Pons (tissue), 1 donor: Measurements from ENCODE around the gene HK2.
"Not testable (repeated sequence)": the region's sequence is repeated elsewhere in the genome, so short reads cannot be mapped to it uniquely, and the experiment has no call there.

Experiments
- DNase-seq: peaks from one replicate; pipeline ENCODE4 v3.0.0-alpha.2; 2016; ENCODE audit warnings: low spot score

Gene HK2

GRCh38 chr2:74877376-74877775, 43.4 kb downstream of the HK2 start:
- no peak for DNase-seq

- no peak for DNase-seq
These were observed 44.0 kb downstream of the HK2 start for GRCh38 chr2:74877781-74878433.

GRCh38 chr2:74878551-74878950, 44.6 kb downstream of the HK2 start:
- no peak for DNase-seq

- DNase-seq = no peak
These were observed 46.3 kb downstream of the HK2 start for GRCh38 chr2:74880054-74880728.

- no peak for DNase-seq
These were observed 47.2 kb downstream of the HK2 start for GRCh38 chr2:74881176-74881575.

GRCh38 chr2:74881626-74882298, 47.8 kb downstream of the HK2 start:
- DNase-seq = no peak

GRCh38 chr2:74882299-74882687, 48.4 kb downstream of the HK2 start:
- DNase-seq = no peak

GRCh38 chr2:74883011-74883410, 49.1 kb downstream of the HK2 start:
- no peak for DNase-seq

- no peak for DNase-seq
These were observed 50.3 kb downstream of the HK2 start for GRCh38 chr2:74884118-74884762.

- DNase-seq = no peak
These were observed 50.9 kb downstream of the HK2 start for GRCh38 chr2:74884866-74885265.

GRCh38 chr2:74886251-74886650, 52.3 kb downstream of the HK2 start:
- DNase-seq = no peak

GRCh38 chr2:74886811-74887210, 52.9 kb downstream of the HK2 start:
- no peak for DNase-seq

- DNase-seq = no peak
These were observed 53.6 kb downstream of the HK2 start for GRCh38 chr2:74887445-74887951.

- peak; percentile 19 for DNase-seq
These were observed 54.2 kb downstream of the HK2 start for GRCh38 chr2:74887960-74888700.

- DNase-seq = no peak
These were observed 55.2 kb downstream of the HK2 start for GRCh38 chr2:74889159-74889558.

GRCh38 chr2:74890711-74891110, 56.8 kb downstream of the HK2 start:
- DNase-seq = no peak

- DNase-seq = no peak
These were observed 57.3 kb downstream of the HK2 start for GRCh38 chr2:74891136-74891764.

GRCh38 chr2:74891816-74892215, 57.9 kb downstream of the HK2 start:
- DNase-seq = not testable (repeated sequence)

GRCh38 chr2:74892609-74893008, 58.7 kb downstream of the HK2 start:
- no peak for DNase-seq

- no peak for DNase-seq
These were observed 59.4 kb downstream of the HK2 start for GRCh38 chr2:74893332-74893731.

GRCh38 chr2:74894272-74894981, 60.5 kb downstream of the HK2 start:
- no peak for DNase-seq
